HG03139 (cell line): ENCODE data around the gene ZAP70.

ENCODE experiments used
- ATAC-seq: cut with Tn5 transposase; IDR thresholded peaks from one replicate; pipeline ENCODE4 v1.9.1; 2021; ENCODE audit not compliant: unreplicated experiment

ZAP70 gene

DNA sequence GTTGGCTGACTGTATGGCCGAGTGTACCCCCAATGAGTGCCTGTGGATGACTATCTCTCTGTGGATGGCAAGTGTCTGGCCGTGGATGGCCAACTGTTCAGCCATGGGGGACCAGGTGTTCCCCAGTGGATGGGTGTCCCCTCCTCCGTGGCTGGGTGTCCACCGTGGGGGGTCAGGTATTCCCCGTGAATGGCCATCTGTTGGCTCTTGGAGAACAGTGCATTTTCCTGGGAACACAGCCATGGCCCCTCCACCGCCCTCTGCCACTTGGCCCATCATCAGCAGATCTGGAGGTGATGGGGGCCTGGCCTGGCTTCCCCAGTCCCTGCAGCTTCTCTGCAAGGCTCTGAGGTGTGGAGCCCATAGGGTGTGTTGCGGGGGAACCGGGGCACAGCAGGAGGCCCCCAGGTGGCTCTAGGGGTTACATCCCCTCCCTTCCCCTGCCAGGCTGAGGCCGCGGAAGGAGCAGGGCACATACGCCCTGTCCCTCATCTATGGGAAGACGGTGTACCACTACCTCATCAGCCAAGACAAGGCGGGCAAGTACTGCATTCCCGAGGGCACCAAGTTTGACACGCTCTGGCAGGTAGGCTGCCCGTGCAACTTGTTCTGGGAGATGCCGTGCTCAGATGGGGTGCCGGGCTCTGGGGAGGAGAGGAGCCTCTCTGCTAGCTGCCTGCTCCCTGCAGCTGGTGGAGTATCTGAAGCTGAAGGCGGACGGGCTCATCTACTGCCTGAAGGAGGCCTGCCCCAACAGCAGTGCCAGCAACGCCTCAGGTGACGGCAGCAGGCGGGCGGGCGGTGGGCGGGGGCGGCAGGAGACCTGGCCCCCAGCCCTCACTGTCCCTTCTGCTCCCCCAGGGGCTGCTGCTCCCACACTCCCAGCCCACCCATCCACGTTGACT is 19.3 kb downstream of the ZAP70 start:
- ATAC-seq = no peak

DNA sequence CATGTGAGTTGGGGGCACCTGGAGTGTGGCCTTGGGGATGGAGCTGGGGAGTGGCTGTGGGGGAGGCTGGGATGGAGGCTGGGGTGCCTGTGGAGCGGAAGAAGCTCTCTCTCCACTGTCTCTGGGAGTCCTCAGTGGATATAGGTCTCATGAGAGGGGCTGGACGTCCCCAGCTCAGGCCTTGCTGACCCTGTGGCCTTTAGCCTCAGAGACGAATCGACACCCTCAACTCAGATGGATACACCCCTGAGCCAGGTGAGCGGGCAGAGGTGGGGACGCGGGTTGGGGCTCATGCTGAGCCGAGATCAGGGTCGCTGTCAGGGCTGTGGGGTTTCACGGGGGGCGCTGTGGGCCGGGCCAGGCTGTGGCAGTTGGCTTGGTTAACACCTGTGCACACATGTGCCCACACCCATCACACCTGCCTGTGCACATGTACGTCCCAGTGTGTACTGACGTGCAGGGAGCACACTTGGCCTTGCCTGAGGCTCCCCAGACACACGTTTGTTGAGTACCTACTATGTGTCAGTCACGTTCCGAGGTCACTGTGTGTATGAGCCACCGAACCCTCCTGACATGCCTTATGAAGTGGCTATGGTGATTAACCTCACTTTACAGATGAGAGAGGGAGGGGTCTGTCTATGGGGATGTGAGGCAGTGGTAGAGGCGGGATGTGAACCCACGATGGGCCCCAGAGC is 20.1 kb downstream of the ZAP70 start:
- ATAC-seq = no peak

DNA sequence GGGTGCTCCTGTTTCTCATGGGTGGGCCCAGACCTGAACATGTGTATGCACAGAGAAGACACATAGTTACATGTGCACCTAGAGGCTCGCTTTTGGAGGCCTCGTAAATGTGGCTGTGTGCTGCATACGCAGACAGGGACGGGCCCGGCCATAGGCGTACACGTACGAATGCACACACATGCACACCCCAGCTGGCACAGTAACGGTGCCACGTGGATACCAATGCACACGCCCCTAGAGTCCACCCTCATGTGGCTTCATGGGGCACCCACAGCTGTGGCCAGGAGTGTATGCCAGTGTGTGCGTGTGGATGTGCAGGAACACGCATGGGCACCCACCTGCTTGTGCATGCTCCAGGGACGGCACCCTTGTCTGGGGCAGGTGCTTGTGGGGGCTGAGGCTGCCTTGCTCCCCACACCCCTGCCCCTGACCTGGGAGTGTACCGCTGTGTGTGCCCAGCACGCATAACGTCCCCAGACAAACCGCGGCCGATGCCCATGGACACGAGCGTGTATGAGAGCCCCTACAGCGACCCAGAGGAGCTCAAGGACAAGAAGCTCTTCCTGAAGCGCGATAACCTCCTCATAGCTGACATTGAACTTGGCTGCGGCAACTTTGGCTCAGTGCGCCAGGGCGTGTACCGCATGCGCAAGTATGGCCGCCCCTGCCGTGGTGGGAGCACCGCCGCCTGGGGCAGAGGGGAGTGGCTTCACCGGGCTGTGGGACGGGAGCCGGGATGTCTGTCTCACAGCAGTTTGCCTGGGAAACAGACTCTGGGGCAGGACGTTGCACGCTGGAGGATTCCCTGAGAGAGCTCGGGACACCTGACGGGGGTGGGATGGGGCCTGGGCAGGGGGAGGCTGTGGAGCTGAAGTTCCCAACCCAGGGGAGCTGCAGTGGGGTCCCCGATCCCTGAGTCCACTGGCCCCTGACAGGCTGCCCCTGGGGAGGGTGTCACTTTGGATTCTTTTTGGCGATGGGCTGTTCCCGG is 21.0 kb downstream of the ZAP70 start:
- ATAC-seq = no peak

DNA sequence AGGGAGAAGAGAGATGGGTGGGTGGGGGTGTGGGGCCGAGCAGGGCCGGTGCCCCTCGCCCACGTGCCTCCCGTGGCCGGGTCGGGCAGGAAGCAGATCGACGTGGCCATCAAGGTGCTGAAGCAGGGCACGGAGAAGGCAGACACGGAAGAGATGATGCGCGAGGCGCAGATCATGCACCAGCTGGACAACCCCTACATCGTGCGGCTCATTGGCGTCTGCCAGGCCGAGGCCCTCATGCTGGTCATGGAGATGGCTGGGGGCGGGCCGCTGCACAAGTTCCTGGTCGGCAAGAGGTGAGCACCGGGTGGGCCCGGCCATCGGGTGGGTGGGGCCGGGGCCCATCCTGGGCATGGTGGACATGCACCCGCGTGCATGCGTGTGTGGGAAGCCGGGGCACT is 21.8 kb downstream of the ZAP70 start:
- ATAC-seq = no peak

DNA sequence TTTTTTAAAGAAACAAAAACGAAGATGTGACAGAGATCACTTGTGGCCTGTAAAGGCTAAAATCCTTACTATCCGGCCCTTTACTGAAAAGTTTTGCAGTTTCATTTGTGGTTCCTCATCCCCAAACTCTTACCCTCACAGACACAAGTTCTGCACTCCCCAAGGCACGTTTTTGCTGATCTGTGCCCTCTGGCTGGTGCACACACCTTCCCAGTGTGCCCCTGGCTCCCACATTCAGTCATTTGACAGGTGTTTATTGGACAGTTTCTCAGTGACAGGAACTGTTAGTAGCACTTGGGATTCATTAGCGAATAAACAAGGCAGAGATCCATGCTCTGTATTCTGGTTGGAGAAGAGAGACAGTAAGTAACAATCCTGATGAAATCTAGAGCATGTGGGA is 22.8 kb downstream of the ZAP70 start:
- ATAC-seq = no peak

DNA sequence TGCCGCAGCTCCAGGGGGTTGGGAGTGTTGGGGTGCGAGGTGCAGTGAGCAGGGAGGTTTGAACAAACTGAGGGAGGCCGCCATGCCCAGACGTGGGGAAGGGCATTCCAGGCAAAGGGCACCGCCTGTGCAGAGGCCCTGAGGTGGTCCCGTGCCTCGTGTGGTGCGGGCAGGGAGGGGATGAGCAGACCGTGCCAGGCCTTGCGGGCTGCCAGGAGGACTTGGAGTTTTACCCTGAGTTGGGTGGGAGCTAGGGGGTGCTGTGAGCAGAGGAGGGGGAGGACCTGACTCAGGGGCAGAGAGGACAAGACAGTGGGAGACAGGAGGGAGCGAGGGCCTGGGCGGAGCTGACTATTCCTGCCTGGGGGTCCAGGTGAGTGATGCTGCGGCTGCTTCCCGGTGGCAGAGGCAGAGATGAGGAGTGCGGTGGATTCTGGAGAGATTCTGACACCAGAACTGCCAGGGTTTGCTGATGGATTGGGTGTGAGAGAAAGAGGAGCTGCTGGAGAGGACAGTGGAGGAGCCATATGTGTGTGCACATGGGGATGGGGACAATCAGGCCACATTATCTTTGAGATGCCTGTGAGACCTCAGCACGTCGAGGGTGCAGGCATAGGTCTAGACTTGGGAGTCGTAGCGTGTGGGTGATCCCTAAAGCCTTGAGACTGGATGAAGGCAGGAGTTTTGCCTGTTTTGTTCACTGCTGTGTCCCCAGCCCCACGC is 23.4 kb downstream of the ZAP70 start:
- ATAC-seq = no peak

DNA sequence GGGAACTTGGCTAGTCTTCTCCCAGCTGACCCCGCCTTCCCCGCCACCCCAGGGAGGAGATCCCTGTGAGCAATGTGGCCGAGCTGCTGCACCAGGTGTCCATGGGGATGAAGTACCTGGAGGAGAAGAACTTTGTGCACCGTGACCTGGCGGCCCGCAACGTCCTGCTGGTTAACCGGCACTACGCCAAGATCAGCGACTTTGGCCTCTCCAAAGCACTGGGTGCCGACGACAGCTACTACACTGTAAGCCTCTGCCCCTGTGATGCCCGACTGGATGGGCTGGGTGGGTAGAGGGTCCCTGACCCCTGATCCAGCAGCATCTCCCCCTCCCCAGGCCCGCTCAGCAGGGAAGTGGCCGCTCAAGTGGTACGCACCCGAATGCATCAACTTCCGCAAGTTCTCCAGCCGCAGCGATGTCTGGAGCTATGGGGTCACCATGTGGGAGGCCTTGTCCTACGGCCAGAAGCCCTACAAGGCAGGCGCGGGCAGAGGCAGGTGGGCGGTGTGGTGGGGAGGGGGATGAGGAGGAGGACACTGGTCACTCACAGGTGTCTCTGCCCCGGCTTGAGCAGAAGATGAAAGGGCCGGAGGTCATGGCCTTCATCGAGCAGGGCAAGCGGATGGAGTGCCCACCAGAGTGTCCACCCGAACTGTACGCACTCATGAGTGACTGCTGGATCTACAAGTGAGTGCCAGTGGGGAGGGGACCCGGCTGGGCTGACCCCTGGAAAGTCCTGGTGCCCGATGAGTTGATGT is 24.2 kb downstream of the ZAP70 start:
- no peak for ATAC-seq

DNA sequence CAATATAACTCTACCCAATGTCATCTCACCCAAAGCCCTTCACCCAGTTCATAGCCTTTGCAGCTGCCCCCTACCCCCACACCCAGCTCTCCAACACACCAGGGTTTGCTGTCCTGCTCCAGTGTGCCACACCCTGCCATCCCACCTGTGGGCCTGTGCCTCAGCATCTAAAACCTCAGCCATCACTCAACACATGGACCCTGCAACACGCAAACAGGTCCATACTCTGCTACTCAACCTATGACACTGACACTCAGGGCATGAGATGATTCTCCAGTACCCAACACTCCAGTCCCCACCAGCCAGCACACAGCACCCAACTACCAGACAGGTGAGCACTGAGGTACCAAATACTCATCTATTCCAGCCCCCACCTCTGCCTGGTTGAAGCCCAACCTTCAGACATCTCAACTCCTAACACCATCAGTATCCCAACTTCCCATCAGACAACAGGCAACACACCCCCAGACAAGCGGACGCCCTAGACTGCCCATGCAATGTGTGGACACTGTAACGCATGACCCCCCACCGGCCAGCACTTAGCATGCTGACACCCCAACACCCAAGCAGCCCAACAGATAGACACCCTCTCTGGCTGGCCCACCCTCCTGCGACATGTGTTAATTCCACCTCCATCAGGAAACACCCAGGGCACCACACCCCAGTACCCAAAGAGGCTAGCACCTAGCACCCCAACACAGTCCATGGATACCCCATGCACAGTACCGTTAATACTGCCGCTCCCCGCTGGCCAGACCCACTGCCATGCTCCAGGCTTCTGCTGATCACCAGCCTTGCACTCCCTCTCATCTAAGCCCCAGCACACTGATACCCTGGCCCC is 25.0 kb downstream of the ZAP70 start:
- ATAC-seq = no peak

DNA sequence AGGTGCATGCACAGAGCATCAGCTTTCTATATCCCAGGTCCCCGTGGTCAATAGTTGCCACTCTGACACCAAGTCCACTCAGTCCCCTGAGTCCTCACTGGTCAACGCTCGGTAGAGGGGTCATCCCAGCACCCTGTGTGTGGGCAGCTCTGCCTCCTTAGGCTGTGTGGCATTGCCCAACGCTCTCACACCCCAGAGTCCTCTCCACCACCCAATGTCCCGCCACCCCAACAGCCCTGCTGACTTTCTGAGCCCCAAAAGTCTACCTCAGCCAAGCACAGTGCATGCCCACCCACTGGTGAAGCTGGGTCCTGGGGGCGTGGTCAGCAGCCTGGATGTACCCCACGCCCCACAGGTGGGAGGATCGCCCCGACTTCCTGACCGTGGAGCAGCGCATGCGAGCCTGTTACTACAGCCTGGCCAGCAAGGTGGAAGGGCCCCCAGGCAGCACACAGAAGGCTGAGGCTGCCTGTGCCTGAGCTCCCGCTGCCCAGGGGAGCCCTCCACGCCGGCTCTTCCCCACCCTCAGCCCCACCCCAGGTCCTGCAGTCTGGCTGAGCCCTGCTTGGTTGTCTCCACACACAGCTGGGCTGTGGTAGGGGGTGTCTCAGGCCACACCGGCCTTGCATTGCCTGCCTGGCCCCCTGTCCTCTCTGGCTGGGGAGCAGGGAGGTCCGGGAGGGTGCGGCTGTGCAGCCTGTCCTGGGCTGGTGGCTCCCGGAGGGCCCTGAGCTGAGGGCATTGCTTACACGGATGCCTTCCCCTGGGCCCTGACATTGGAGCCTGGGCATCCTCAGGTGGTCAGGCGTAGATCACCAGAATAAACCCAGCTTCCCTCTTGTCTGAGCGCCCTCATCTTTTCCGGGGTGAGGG is 25.9 kb downstream of the ZAP70 start:
- no peak for ATAC-seq

DNA sequence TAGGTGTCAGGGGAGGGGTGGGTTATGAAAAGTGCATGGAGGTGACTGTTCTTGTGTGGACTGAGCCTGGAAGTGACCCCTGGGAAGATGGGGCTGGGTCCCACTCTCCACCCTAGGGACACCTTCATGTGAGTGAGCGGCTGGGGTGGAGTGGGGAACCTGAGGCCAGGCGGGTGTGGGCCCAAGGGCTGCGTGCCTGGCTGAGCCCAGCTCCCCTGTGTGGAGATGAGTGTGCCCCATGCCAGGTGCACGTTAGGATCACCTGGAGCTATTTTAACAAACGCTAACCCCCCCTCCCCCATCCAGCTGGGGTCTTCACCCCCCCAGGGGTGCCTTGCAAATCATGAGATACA is 26.5 kb downstream of the ZAP70 start:
- ATAC-seq = no peak

DNA sequence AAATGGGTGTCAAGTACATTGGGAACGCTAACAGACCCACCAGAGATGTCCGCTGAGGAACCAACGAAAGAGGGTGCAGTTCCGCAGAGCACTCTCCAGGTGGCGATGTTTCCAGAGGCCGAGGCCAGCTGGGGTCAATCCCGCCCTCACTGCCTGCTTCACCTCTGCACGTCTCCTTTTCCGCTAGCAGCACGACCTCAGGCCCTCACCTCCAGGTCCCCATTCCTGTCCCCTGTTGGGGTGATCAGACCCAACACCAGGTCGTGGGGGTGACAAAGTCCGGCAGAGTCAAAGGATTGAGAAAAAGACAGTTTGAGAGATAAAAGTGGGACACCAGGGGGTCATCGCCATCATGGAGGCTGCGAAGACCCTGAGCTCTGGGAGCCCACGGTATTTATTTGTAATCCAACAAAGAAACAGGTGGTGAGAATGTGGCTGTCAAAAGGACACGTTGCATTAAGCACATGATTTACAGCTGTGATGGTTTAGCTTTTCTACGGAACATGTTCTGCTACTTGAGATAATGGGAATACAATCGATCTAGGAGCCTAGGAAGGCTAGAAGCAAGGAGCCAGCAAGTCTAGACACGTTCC is 27.3 kb downstream of the ZAP70 start:
- no peak for ATAC-seq

DNA sequence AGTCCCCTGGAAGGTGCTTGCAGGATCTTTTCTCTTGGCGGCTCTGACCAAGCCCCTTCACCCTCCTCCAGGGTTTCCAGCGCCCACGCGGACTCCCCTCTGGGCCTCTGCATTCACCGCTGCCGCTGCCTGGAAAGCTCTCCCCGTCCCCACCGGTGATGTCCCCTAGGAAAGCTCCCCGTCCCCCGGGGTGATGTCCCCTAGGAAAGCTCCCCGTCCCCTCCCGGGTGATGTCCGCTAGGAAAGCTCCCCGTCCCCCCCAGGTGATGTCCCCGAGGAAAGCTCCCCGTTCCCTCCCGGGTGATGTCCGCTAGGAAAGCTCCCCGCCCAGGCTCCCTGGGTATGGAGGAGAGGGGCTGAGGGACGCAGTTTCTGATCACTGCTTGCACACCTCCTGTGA is 27.9 kb downstream of the ZAP70 start:
- ATAC-seq = no peak

DNA sequence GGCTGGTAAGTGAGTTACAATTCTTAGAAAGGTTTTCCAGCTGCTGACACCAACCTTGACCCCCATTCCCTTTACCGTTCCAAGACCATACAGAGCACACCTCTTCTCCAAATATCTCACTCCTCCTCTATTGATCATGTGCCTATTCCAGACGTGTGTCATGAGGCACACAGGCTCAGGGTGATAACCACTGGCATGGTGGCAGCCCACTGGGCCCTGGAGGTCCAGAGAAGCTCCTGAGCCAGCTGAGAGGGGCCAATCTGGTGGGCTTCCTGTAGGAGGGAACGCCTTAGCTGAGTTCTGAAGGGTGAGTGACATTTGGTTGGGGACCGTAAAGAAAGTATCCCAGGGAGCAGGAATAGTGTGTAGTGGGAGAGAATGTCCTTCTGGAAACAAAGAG is 28.3 kb downstream of the ZAP70 start:
- ATAC-seq = no peak

DNA sequence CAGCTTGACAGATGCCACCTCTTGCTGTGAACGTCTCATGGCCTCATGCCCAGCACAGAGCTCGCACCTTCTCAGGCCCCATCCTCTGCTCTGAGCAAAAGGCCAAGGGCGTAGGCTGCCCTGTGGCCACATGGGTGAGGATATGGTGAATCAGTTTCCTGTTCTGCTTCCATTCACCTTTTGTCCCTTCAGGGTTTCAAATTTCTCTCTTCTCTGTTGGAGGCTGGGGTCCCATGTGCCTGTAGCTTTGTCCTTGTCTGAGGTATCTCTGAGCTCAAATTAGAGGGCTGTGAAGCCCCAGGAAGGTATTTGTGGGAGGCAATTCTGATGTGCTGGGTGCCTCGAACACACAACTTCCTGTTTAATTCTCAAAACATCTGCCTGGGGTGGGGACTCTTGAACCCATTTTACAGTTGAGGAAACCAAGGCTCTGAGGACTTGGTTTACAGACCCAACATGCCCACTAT is 29.0 kb downstream of the ZAP70 start:
- no peak for ATAC-seq

DNA sequence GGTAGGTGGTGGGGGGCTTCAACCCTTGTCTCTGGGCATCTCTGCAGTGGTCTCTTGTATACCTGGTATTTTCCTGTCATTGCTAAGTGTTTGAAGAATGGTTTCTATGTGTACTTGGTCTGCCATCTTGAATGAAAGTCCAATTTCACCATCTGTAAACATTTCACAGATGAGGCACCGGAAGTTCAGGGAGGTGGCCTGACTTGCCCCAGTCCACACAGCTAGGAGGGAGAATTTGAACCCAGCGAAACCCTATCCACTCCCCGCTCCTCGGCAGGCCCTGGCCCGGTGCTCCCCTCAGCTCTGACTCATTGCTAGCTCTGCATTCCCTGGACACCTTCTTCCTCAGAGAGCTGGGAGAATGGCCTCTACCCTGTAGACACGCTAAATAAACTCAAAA is 30.5 kb downstream of the ZAP70 start:
- no peak for ATAC-seq

DNA sequence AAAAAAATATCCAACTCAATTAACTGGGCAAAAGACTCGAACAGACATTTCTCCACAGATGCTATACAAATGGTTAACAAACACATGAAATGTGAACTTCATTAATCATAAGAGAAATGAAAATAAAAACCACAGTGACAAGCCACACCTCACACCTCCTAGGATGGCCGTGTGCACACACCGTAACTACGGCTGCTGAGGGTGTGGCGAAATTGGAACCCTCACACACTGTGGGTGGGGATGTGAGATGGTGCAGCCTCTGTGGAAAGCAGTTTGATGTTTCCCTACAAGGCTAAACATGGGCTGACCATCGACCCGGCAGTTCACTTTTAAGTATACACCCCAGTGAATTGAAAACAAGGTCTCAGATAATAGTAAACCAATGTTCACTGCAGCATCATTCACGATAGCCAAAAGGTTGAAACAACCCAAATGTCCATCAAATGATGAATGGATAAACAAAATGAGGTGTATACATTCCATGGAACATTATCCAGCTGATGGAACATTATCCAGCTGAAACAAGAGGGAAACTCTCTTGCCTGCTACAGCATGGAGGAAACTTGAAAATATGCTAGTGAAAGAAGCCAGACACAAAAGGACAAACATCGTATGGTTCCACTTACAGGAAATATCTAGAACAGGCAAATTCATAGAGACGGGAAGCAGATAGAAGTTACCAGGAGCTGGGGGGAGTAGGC is 32.2 kb downstream of the ZAP70 start:
- ATAC-seq = no peak

DNA sequence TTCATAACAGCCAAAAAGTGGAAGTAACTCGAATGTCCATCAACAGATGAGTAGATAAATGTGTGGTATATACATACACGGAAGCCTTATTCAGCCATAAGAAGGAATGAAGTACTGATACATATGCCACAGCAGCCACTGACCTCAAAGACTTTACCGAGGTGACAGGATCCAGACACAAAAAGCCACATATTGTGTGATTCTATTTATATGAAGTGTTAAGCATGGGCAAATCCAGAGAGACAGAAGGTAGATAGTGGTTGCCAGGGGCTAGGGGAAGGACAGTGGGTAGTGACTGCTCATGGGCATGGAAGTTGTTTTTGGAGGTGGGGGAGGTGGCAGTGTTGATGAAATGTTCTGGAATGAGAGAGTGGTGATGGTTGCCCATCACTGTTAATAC is 33.9 kb downstream of the ZAP70 start:
- no peak for ATAC-seq
